Measurements from ENCODE around the gene BMF.

DNA sequence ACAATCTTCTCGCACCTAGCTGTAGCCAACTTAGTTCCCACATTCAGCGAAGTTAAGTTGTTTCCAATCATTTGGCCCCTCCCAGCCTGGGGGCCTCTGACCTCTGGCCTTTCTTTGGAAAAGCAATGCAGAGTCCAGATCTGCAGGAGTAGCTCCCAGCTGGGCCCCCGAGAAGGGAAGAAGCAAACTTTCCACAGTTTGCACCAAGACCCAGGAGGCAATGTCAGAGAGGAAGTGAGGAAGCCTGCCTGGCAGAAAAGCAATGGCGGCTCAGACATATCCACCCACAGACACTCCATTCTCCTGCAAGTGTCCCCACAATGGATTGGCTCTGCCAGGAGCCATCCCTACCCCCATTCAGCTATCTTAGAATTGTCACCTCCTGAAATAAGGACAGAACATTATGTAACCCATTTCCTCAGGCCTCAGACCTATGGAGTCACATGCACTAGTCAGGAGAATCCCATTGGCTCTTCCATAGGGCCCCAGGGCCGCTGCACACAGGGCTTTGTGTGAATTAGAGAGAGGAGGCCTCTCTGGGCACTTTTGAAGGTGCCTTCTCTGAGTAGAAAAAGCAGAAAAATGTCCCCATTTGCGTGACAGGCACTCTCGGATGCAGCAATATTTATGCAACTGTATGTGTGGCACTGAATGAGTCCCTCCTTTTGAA, 49.2 kb upstream of the BMF start:
- no peak for TF ChIP-seq POLR2A (IDR thresholded peaks at IDR 0.05)
- TF ChIP-seq, protein P1, sequence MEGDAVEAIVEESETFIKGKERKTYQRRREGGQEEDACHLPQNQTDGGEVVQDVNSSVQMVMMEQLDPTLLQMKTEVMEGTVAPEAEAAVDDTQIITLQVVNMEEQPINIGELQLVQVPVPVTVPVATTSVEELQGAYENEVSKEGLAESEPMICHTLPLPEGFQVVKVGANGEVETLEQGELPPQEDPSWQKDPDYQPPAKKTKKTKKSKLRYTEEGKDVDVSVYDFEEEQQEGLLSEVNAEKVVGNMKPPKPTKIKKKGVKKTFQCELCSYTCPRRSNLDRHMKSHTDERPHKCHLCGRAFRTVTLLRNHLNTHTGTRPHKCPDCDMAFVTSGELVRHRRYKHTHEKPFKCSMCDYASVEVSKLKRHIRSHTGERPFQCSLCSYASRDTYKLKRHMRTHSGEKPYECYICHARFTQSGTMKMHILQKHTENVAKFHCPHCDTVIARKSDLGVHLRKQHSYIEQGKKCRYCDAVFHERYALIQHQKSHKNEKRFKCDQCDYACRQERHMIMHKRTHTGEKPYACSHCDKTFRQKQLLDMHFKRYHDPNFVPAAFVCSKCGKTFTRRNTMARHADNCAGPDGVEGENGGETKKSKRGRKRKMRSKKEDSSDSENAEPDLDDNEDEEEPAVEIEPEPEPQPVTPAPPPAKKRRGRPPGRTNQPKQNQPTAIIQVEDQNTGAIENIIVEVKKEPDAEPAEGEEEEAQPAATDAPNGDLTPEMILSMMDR (IDR thresholded peaks at IDR 0.05): no peak
